AG10803 (cell line): ENCODE measurements around the gene RHEB.

Experiments
- DNase-seq: peaks from one replicate; pipeline ENCODE4 v3.0.0; 2010; ENCODE audit warnings: low read depth
- H3K4me3 ChIP-seq: 2 replicates; pipeline ENCODE4 v1.5.1; 2011; ENCODE audit warnings: mild to moderate bottlenecking, low read length, control low read depth
- TF ChIP-seq, protein P1 (sequence below): conservative IDR thresholded peaks from 2 replicates; pipeline ENCODE4 v1.5.1; 2011; ENCODE audit warnings: mild to moderate bottlenecking, low read length, control low read depth, inconsistent platforms

RHEB gene

DNA sequence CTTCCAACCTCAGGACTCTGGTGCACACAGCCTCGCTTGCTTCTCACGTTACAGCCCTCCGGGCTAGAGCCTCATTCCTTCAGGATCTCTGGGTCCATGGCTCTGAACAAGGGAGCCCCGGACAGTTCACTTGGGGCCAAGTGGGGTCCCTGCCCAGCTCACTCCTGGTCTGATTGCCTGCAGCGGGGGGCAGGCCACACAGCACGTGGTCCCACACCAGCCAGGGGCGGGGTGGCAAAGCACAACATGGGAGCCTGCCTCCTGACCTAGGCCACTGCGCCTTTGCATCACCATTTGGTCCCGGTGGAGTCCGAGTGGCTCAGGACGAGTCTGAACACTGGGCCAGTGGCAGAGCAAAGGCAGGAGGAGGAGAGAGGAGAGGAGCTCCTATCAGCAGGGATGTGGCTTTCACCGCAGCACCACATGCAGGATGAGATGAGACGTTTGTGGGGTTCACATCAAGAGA, 66.3 kb downstream of the RHEB start:
- no peak for DNase-seq
- H3K4me3 ChIP-seq: no peak overlapping the region
- TF ChIP-seq, protein P1, sequence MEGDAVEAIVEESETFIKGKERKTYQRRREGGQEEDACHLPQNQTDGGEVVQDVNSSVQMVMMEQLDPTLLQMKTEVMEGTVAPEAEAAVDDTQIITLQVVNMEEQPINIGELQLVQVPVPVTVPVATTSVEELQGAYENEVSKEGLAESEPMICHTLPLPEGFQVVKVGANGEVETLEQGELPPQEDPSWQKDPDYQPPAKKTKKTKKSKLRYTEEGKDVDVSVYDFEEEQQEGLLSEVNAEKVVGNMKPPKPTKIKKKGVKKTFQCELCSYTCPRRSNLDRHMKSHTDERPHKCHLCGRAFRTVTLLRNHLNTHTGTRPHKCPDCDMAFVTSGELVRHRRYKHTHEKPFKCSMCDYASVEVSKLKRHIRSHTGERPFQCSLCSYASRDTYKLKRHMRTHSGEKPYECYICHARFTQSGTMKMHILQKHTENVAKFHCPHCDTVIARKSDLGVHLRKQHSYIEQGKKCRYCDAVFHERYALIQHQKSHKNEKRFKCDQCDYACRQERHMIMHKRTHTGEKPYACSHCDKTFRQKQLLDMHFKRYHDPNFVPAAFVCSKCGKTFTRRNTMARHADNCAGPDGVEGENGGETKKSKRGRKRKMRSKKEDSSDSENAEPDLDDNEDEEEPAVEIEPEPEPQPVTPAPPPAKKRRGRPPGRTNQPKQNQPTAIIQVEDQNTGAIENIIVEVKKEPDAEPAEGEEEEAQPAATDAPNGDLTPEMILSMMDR: no peak

DNA sequence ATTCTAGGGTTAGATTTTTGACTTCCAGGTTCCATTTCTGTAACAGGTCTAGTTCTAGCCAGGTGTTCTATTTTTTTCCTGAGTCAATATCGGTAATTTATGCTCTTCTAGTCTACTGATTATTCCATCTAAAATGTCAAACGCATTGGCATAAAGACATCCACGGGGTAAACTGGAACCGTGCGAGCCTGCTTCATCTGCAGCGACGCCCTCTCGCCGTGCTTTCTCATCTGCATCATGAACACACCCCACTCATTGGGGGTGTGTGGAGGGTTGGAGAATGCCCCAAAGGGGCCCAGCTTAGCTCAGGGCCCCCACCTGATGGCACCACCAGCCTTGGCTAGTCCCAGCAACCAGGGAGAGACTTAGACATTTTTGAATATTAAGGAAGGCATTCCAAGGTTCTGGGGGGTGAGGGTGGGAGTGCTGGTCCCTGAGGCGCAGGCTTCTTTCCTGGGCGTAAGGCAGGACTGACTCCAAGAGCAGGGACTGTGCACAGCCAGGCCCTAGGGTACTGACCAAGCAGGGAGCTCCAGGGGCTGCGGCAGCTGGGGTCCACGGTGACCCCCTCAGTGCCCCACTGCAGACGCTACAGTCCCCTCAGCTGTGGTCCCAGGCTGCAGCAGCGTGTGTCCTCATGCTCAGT, 66.9 kb downstream of the RHEB start:
- DNase-seq: no peak
- TF ChIP-seq, protein P1: no peak
- H3K4me3 ChIP-seq: no peak overlapping the region

DNA sequence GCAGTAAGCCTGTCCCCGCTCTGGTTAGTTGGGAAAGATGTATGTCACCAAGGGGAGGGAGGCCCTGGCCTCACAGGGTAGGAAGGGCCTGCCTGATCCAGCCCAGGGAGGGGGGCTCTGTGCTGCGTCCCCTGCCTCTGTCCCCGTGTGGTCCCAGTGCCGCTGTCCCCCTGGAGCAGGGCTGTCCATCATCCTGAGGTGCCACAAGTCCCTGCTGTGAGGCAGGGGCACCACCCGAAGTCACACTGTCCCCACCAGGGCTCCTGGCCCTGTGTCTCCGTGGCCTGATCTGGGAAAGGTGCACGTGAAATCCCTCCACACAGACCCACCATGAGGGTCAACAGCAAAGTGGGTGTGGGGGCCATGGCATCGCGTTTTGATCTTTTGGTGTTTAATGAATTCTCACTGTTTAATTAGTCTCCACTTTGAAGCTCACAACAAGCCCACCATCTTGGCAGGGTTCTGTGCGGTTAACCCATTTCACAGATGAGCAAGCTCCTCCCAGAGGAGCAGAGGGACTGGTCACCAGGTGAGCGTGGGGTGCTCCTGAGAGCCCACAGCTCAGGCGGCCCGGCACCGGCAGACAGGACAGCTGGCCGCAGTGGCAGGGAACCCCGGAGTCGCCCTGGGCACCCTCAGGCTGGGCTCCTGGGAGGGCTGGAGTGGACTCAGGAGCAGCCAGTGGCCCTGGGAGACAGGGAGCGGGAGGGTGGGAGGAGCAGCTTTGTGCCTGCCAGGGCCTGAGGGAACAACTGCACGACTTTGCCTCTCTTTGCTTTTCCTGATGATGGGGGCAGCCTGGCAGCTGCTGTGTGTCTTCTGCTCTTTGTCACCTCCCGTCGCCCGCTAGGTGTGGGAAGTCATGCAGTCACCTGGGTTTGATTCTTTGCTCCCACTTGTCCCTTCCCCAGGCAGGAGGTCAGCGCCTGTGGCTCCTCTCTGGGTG, 67.8 kb downstream of the RHEB start:
- no peak for DNase-seq
- TF ChIP-seq, protein P1: no peak
- H3K4me3 ChIP-seq: no peak overlapping the region

DNA sequence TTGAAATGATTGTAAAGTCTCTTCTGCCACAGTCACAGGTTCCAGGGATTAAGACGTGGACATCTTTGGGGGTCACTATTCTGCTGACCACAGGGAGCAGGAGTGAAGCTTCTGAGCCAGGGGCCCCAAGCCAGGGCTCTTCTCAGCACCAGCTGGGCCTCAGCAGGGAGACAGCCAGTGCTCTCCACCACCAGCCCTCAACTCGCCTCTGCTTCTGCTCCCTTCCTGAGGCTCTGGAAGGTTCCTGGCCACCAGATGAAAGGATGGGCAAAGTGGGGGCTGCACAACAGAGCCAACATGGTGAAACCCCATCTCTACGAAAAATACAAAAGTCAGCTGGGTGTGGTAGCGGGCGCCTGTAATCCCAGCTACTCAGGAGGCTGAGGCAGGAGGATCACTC, 68.5 kb downstream of the RHEB start:
- no peak for DNase-seq
- TF ChIP-seq, protein P1: no peak
- no peak overlapping the region for H3K4me3 ChIP-seq

DNA sequence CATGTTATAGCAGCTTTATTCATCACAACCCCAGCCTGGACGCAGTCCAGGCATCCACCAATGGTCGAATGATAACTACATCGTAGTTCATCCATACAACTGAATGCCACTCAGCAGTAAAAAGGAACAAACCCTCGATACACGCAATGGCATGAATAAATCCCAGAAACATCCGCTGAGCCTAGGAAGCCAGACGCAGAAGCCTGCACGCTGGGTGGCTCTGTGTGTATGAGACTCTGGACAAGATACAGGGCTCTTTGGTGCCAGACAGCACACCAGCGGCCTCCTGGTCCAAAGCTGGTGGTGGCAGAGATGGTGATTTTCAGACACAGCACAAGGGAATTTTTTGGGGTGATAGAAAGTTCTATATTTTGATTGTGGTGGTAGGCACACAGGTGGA, 69.7 kb downstream of the RHEB start:
- H3K4me3 ChIP-seq: no peak overlapping the region
- DNase-seq: no peak
- TF ChIP-seq, protein P1: no peak

DNA sequence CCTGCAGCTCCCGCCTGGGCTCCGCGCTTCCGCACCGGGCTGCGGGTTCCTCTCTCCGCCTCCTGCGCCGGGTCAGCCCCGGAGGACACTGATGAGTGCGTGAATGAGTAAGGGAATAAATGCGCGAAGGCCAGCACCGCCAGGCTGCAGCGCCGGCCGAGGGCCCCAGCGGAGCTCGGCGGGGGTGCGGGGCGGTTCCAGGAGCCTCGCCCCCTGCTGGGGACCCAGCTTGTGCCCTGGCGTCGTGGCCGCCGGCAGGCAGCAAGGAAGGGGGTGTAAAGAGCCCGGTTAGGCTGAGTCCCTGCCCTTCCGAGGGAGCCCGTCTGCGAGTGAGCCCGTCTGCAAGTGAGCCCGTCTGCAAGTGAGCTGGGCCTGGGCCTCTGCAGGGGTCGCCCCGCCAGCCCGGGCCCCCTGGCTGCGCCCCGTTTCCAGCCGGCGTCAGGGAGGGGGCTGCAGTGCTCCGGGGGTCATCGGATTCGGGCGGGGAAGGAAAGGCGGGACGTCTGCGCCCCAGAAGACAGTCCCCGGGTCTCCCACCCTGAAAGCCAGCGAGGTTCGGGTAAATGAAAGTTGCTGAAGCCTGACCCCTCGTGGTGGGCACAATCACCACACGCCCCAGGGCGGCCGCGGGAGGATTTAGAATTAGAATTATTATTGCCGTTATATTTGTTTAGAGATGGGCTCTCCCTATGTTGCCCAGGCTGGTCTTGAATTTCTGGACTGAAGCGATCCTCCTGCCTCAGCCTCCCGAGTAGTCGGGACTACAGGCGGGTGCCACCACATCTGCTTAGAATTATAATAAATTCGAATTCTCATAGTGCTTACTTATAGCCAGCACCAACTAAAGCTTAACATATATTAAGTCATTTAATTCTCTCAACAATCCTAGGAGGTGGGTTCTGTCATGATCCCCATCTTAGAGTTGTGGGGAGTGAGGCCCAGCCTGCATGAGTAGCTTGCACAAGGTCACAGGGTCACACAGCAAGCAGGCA, 71.1 kb downstream of the RHEB start:
- H3K4me3 ChIP-seq: peak overlapping the region; percentile 54
- peak; percentile 46 for DNase-seq

More for the DNA sequence above, 71.1 kb downstream of the RHEB start:
- TF ChIP-seq, protein P1: peak; percentile 77
